Skeletal muscle satellite cell (primary cell): ENCODE data around the gene ANKS1A.

ENCODE experiments used
- H3K27me3 ChIP-seq: 2 replicates; pipeline ENCODE4 v1.7.0; 2013; ENCODE audit warnings: low read length; ENCODE audit not compliant: control insufficient read depth, insufficient read depth
- H3K36me3 ChIP-seq: 2 replicates; pipeline ENCODE4 v1.7.0; 2013; ENCODE audit warnings: mild to moderate bottlenecking, control low read depth, low read length; ENCODE audit not compliant: insufficient read depth
- H3K4me1 ChIP-seq: 2 replicates; pipeline ENCODE4 v1.7.0; 2013; ENCODE audit warnings: low read length; ENCODE audit not compliant: control insufficient read depth, insufficient read depth
- H3K4me2 ChIP-seq: 2 replicates; pipeline ENCODE4 v1.7.0; 2013; ENCODE audit warnings: mild to moderate bottlenecking, low read length
- H3K4me3 ChIP-seq: 2 replicates; pipeline ENCODE4 v1.7.0; 2013; ENCODE audit warnings: low read length
- H3K9ac ChIP-seq: 2 replicates; pipeline ENCODE4 v1.7.0; 2013; ENCODE audit warnings: mild to moderate bottlenecking, low read depth, low read length, moderate library complexity
- H3K9me3 ChIP-seq: replicated peaks from 2 replicates; pipeline ENCODE4 v1.7.0; 2013; ENCODE audit warnings: mild to moderate bottlenecking, control low read depth, low read length

Gene ANKS1A

GRCh38 chr6:34947561-34947960, 58.5 kb downstream of the ANKS1A start:
- no peak overlapping the region for H3K9ac ChIP-seq
- no peaks in the 10 kb centered on the region for H3K9me3 ChIP-seq
- peaks cover 5% of the 10 kb centered on the region for H3K4me1 ChIP-seq
- no peak overlapping the region for H3K4me2 ChIP-seq
- no peak overlapping the region for H3K4me3 ChIP-seq
- H3K27me3 ChIP-seq: no peaks in the 10 kb centered on the region
- no peaks in the 10 kb centered on the region for H3K36me3 ChIP-seq

- Histone ChIP-seq H3K4me3 (no peak overlapping the region), H3K36me3 (no peaks in the 10 kb centered on the region), H3K4me1 (peaks cover 19% of the 10 kb centered on the region), H3K27me3 (no peaks in the 10 kb centered on the region), H3K4me2 (no peak overlapping the region), H3K9me3 (no peaks in the 10 kb centered on the region), H3K9ac (no peak overlapping the region)
Observed at GRCh38 chr6:34949636-34950035, 60.6 kb downstream of the ANKS1A start.

GRCh38 chr6:34950849-34951248, 61.8 kb downstream of the ANKS1A start:
- Histone ChIP-seq H3K36me3 (no peaks in the 10 kb centered on the region), H3K27me3 (no peaks in the 10 kb centered on the region), H3K9ac (no peak overlapping the region), H3K4me2 (no peak overlapping the region), H3K4me1 (peaks cover 19% of the 10 kb centered on the region), H3K9me3 (no peaks in the 10 kb centered on the region), H3K4me3 (no peak overlapping the region)

- Histone ChIP-seq H3K4me3 (no peak overlapping the region), H3K9ac (no peak overlapping the region), H3K4me1 (peaks cover 19% of the 10 kb centered on the region), H3K36me3 (no peaks in the 10 kb centered on the region), H3K4me2 (no peak overlapping the region), H3K9me3 (no peaks in the 10 kb centered on the region), H3K27me3 (no peaks in the 10 kb centered on the region)
Observed at GRCh38 chr6:34951731-34952130, 62.7 kb downstream of the ANKS1A start.

GRCh38 chr6:34953061-34954025, 64.3 kb downstream of the ANKS1A start:
- Histone ChIP-seq H3K9me3 (no peaks in the 10 kb centered on the region), H3K4me3 (no peak overlapping the region), H3K4me1 (peaks cover 19% of the 10 kb centered on the region), H3K27me3 (no peaks in the 10 kb centered on the region), H3K36me3 (no peaks in the 10 kb centered on the region), H3K9ac (no peak overlapping the region), H3K4me2 (no peak overlapping the region)

- no peaks in the 10 kb centered on the region for H3K27me3 ChIP-seq
- peaks cover 19% of the 10 kb centered on the region for H3K4me1 ChIP-seq
- no peaks in the 10 kb centered on the region for H3K9me3 ChIP-seq
- H3K4me2 ChIP-seq: no peak overlapping the region
- no peaks in the 10 kb centered on the region for H3K36me3 ChIP-seq
- no peak overlapping the region for H3K9ac ChIP-seq
- H3K4me3 ChIP-seq: no peak overlapping the region
Observed at GRCh38 chr6:34955442-34955841, 66.4 kb downstream of the ANKS1A start.

GRCh38 chr6:34957231-34957783, 68.3 kb downstream of the ANKS1A start:
- no peaks in the 10 kb centered on the region for H3K36me3 ChIP-seq
- no peak overlapping the region for H3K4me3 ChIP-seq
- H3K27me3 ChIP-seq: no peaks in the 10 kb centered on the region
- H3K4me1 ChIP-seq: peaks cover 14% of the 10 kb centered on the region
- no peaks in the 10 kb centered on the region for H3K9me3 ChIP-seq
- H3K9ac ChIP-seq: no peak overlapping the region
- H3K4me2 ChIP-seq: no peak overlapping the region

GRCh38 chr6:34958734-34959133, 69.7 kb downstream of the ANKS1A start:
- Histone ChIP-seq H3K9me3 (no peaks in the 10 kb centered on the region), H3K4me2 (no peak overlapping the region), H3K4me1 (peaks cover 6% of the 10 kb centered on the region), H3K9ac (no peak overlapping the region), H3K27me3 (no peaks in the 10 kb centered on the region), H3K4me3 (no peak overlapping the region), H3K36me3 (no peaks in the 10 kb centered on the region)

- no peaks in the 10 kb centered on the region for H3K36me3 ChIP-seq
- H3K27me3 ChIP-seq: no peaks in the 10 kb centered on the region
- no peak overlapping the region for H3K9ac ChIP-seq
- H3K9me3 ChIP-seq: no peaks in the 10 kb centered on the region
- peaks cover under 1% of the 10 kb centered on the region for H3K4me1 ChIP-seq
- no peak overlapping the region for H3K4me3 ChIP-seq
- no peak overlapping the region for H3K4me2 ChIP-seq
Observed at GRCh38 chr6:34959224-34959623, 70.2 kb downstream of the ANKS1A start.

- H3K4me3 ChIP-seq: no peak overlapping the region
- no peak overlapping the region for H3K4me2 ChIP-seq
- H3K27me3 ChIP-seq: no peaks in the 10 kb centered on the region
- no peaks in the 10 kb centered on the region for H3K36me3 ChIP-seq
- H3K9ac ChIP-seq: no peak overlapping the region
- H3K9me3 ChIP-seq: no peaks in the 10 kb centered on the region
- no peaks in the 10 kb centered on the region for H3K4me1 ChIP-seq
Observed at GRCh38 chr6:34961082-34961481, 72.0 kb downstream of the ANKS1A start.

GRCh38 chr6:34961574-34961973, 72.5 kb downstream of the ANKS1A start:
- H3K9ac ChIP-seq: no peak overlapping the region
- H3K9me3 ChIP-seq: no peaks in the 10 kb centered on the region
- no peak overlapping the region for H3K4me2 ChIP-seq
- no peaks in the 10 kb centered on the region for H3K36me3 ChIP-seq
- no peak overlapping the region for H3K4me3 ChIP-seq
- H3K4me1 ChIP-seq: no peaks in the 10 kb centered on the region
- no peaks in the 10 kb centered on the region for H3K27me3 ChIP-seq

- no peaks in the 10 kb centered on the region for H3K36me3 ChIP-seq
- no peaks in the 10 kb centered on the region for H3K27me3 ChIP-seq
- no peaks in the 10 kb centered on the region for H3K4me1 ChIP-seq
- H3K9ac ChIP-seq: no peak overlapping the region
- no peak overlapping the region for H3K4me3 ChIP-seq
- no peaks in the 10 kb centered on the region for H3K9me3 ChIP-seq
- H3K4me2 ChIP-seq: no peak overlapping the region
Observed at GRCh38 chr6:34964564-34964963, 75.5 kb downstream of the ANKS1A start.
